Measurements from ENCODE around the gene MEGF11. TPM values are rescaled to one million over a fixed set of nuclear protein-coding genes. Genes with fewer than 3 reads are reported as not detected.

MEGF11 gene
- total RNA-seq, 3 donors from 2014 or later = not detected

- no peaks in the 10 kb centered on the region for H3K36me3 ChIP-seq
- H3K27ac ChIP-seq = no peak overlapping the region
- H3K4me3 ChIP-seq = no peak overlapping the region
- intact Hi-C loops (cut with DNase I; ENCODE audit: low total_unique reads) = no loop called here
- H3K9me3 ChIP-seq = no peaks in the 10 kb centered on the region
- TF ChIP-seq POLR2A (IDR thresholded peaks at IDR 0.05) (no peak), POLR2AphosphoS5 (IDR thresholded peaks at IDR 0.05) (no peak)
- TF ChIP-seq, protein P1, sequence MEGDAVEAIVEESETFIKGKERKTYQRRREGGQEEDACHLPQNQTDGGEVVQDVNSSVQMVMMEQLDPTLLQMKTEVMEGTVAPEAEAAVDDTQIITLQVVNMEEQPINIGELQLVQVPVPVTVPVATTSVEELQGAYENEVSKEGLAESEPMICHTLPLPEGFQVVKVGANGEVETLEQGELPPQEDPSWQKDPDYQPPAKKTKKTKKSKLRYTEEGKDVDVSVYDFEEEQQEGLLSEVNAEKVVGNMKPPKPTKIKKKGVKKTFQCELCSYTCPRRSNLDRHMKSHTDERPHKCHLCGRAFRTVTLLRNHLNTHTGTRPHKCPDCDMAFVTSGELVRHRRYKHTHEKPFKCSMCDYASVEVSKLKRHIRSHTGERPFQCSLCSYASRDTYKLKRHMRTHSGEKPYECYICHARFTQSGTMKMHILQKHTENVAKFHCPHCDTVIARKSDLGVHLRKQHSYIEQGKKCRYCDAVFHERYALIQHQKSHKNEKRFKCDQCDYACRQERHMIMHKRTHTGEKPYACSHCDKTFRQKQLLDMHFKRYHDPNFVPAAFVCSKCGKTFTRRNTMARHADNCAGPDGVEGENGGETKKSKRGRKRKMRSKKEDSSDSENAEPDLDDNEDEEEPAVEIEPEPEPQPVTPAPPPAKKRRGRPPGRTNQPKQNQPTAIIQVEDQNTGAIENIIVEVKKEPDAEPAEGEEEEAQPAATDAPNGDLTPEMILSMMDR (IDR thresholded peaks at IDR 0.05) = no peak
- no peaks in the 10 kb centered on the region for H3K4me1 ChIP-seq
- H3K27me3 ChIP-seq = no peaks in the 10 kb centered on the region
- DNase-seq (ENCODE audit: low spot score in 2 of 2) = no peak
Observed at GRCh38 chr15:65867244-65867643, 386.3 kb downstream of the MEGF11 start.

DNA sequence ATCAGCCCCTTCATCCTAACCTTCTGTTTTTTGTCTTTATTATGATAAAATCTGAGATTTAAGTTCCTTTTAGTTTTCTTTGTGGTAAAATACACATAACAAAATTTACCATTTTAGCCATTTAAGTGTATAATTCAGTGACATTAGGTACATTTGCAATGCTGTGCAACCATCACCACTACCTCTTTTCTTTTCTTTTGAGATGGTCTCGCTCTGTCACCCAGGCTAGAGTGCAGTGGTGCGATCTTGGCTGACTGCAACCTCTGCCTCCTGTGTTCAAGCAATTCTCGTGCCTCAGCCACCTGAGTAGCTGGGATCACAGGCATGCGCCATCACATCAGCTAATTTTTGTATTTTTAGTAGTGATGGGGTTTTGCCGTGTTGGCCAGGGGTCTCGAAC, 390.4 kb downstream of the MEGF11 start:
- H3K4me3 ChIP-seq = no peak overlapping the region
- no peaks in the 10 kb centered on the region for H3K36me3 ChIP-seq
- no peak for TF ChIP-seq POLR2A (IDR thresholded peaks at IDR 0.05)
- no peak for TF ChIP-seq POLR2AphosphoS5 (IDR thresholded peaks at IDR 0.05)
- TF ChIP-seq, protein P1 (IDR thresholded peaks at IDR 0.05) = no peak
- H3K9me3 ChIP-seq = no peaks in the 10 kb centered on the region
- H3K27me3 ChIP-seq = no peaks in the 10 kb centered on the region
- H3K27ac ChIP-seq = no peak overlapping the region
- intact Hi-C loops (cut with DNase I; ENCODE audit: low total_unique reads) = no loop called here
- DNase-seq (ENCODE audit: low spot score in 2 of 2) = no peak
- H3K4me1 ChIP-seq = no peaks in the 10 kb centered on the region

- H3K27me3 ChIP-seq = no peaks in the 10 kb centered on the region
- H3K4me3 ChIP-seq = no peak overlapping the region
- no peaks in the 10 kb centered on the region for H3K4me1 ChIP-seq
- TF ChIP-seq, protein P1 (IDR thresholded peaks at IDR 0.05) = no peak
- TF ChIP-seq POLR2A (IDR thresholded peaks at IDR 0.05) = no peak
- TF ChIP-seq POLR2AphosphoS5 (IDR thresholded peaks at IDR 0.05) = no peak
- H3K9me3 ChIP-seq = no peaks in the 10 kb centered on the region
- DNase-seq (ENCODE audit: low spot score in 2 of 2) = no peak
- H3K36me3 ChIP-seq = no peaks in the 10 kb centered on the region
- intact Hi-C loops (cut with DNase I; ENCODE audit: low total_unique reads) = no loop called here
- H3K27ac ChIP-seq = no peak overlapping the region
Observed at GRCh38 chr15:65862682-65863081, 390.9 kb downstream of the MEGF11 start.

DNA sequence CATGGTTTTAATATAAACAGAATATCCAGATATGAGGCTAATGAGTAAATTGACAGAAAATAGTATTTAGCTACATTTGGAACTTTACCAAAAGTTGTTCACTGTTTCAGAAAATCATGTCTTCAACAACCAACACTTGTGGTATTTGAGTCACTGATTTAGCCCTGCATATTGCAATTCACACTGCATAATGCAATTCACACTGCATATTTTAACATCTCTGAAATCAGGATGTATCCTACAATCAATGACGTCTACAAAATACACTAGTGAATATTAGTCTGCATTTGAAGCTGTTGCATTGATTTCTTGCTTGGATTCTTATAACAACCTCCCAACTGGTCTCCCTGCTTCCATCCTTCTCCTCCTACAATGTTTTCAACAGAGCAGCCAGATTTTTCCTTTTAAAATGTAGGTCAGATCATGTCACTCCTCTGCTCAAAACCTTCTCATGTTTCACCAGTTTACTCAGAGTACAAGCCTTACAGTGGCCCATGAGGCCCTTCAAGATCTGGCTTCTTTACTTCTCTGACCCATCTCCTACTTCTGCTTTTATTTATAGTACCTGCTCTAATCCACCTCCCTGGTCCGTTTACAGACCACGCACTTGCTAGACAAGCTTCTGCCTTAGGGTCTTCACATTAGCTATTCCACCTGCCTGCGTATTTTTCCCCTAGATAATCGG, 395.7 kb downstream of the MEGF11 start:
- DNase-seq (ENCODE audit: low spot score in 2 of 2) = no peak
- H3K4me1 ChIP-seq = no peaks in the 10 kb centered on the region
- no peak overlapping the region for H3K4me3 ChIP-seq
- H3K27ac ChIP-seq = no peak overlapping the region
- TF ChIP-seq POLR2AphosphoS5 (IDR thresholded peaks at IDR 0.05) (no peak), POLR2A (IDR thresholded peaks at IDR 0.05) (no peak)
- TF ChIP-seq, protein P1 (IDR thresholded peaks at IDR 0.05) = no peak
- intact Hi-C loops (cut with DNase I; ENCODE audit: low total_unique reads) = no loop called here
- no peaks in the 10 kb centered on the region for H3K36me3 ChIP-seq
- H3K27me3 ChIP-seq = no peaks in the 10 kb centered on the region
- H3K9me3 ChIP-seq = no peaks in the 10 kb centered on the region

DNA sequence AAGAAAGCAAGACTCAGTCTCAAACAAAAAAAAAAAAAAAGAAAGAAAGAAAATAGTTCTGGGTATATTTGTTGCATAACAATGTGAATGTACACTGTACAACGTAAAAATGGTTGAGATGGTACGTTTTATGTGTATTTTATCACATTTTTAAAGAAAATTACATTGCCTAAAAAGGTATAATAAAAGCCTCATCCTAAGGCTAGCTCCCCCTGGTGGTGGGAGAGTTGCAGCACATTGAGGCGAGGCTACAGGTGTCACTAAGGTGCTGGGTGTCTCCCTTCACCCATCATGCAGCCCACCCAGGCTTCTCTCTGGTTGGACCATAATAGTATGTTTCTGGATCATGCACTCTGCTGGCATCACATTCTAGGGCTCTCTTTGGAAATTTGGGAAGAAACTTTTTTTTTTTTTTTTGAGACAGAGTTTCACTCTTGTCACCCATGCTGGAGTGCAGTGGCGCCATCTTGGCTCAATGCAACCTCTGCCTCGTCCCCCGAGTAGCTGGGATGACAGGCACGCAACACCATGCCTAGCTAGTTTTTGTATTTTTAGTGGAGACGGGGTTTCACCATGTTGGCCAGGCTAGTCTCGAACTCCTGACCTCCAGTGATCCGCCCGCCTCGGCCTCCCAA, 396.6 kb downstream of the MEGF11 start:
- Histone ChIP-seq H3K4me1 (no peaks in the 10 kb centered on the region), H3K9me3 (no peaks in the 10 kb centered on the region), H3K36me3 (no peaks in the 10 kb centered on the region), H3K4me3 (no peak overlapping the region), H3K27ac (no peak overlapping the region), H3K27me3 (no peaks in the 10 kb centered on the region)
- intact Hi-C loops (cut with DNase I; ENCODE audit: low total_unique reads) = no loop called here
- peak; percentile 53 to 66 for DNase-seq (ENCODE audit: low spot score in 2 of 2)
- no peak for TF ChIP-seq POLR2AphosphoS5 (IDR thresholded peaks at IDR 0.05)
- TF ChIP-seq, protein P1 (IDR thresholded peaks at IDR 0.05) = peak; percentile 49 to 70 (median 59)
- TF ChIP-seq POLR2A (IDR thresholded peaks at IDR 0.05) = no peak

Measured in breast epithelium (tissue), 4 donors.